Measurements from ENCODE around the gene MAGEA8. TPM values are rescaled to one million over a fixed set of nuclear protein-coding genes. Genes with fewer than 3 reads are reported as not detected.
"Not testable (repeated sequence)": the region's sequence is repeated elsewhere in the genome, so short reads cannot be mapped to it uniquely, and the experiment has no call there.

Gene MAGEA8
- total RNA-seq, 1 experiment from 2014 or later, result not detected

DNA sequence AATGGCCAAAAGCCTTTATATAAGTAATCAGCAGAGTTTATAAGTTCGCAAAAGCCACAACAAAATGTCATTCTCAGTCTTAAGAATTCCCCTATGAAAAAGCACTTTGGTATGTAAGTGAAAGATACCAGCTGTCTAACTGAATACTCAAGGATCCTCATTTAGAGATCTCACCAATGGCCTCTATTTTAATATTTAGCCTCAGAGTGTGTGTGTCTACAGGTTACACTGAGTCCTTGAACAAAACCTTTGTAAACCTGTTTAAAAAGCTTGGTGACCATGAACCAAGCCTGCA is 46.9 kb downstream of the MAGEA8 start:
- not testable (repeated sequence) for H3K36me3 Mint-ChIP-seq (ENCODE audit: insufficient read depth in 1 of 3, low read depth in 3 of 3); H3K27me3 ChIP-seq (ENCODE audit: insufficient read depth, low read length); H3K4me2 ChIP-seq (ENCODE audit: insufficient read depth, insufficient read length, low read length); H3T11ph ChIP-seq (ENCODE audit: low read length); H3K14ac ChIP-seq (ENCODE audit: insufficient read depth, low read length); H3K27ac ChIP-seq (ENCODE audit: insufficient read length, low read depth, low read length); H2BK5ac ChIP-seq (ENCODE audit: insufficient read length, low read length); H3K79me2 ChIP-seq (ENCODE audit: insufficient read depth, low read length); H2BK12ac ChIP-seq (ENCODE audit: insufficient read length, low read depth, low read length); H3K9me3 Mint-ChIP-seq; H3K56ac ChIP-seq (ENCODE audit: insufficient read length, low read depth, low read length); H3K23me2 ChIP-seq (ENCODE audit: insufficient read length, low read depth, low read length, poor library complexity, severe bottlenecking); H2AFZ ChIP-seq (ENCODE audit: low read length); H3K9ac ChIP-seq (ENCODE audit: extremely low read depth, insufficient read length, low read length); H2BK20ac ChIP-seq (ENCODE audit: low read depth, low read length, poor library complexity, severe bottlenecking); H3K4me3 Mint-ChIP-seq; H3K27ac Mint-ChIP-seq; H3K27me3 Mint-ChIP-seq (ENCODE audit: low read depth); H3K4me1 Mint-ChIP-seq; H3K18ac ChIP-seq (ENCODE audit: insufficient read length, low read depth, low read length); H3K4ac ChIP-seq (ENCODE audit: low read depth, low read length); H3K23ac ChIP-seq (ENCODE audit: insufficient read length, low read depth, low read length); H3K4me1 ChIP-seq (ENCODE audit: insufficient read depth, low read length); DNase-seq; H2BK15ac ChIP-seq (ENCODE audit: low read depth, low read length); H3K9me3 ChIP-seq (ENCODE audit: control insufficient read depth, low read depth, low read length); H4K91ac ChIP-seq (ENCODE audit: insufficient read length, low read depth, low read length); H2AK5ac ChIP-seq (ENCODE audit: insufficient read length, low read length); H2BK120ac ChIP-seq (ENCODE audit: low read depth, low read length, poor library complexity, severe bottlenecking); H4K8ac ChIP-seq (replicated peaks; ENCODE audit: insufficient read length, low read depth, low read length); H3K79me1 ChIP-seq (ENCODE audit: insufficient read depth, low read depth, low read length, poor library complexity, severe bottlenecking); H4K20me1 ChIP-seq (ENCODE audit: control insufficient read depth, insufficient read depth, insufficient read length); H4K5ac ChIP-seq (ENCODE audit: insufficient read length, low read depth, low read length)
- WGBS (ENCODE audit: extremely low coverage, insufficient read length, low lambda C conversion rate), result no CpG with 5 or more reads among the region's 1 CpG

DNA sequence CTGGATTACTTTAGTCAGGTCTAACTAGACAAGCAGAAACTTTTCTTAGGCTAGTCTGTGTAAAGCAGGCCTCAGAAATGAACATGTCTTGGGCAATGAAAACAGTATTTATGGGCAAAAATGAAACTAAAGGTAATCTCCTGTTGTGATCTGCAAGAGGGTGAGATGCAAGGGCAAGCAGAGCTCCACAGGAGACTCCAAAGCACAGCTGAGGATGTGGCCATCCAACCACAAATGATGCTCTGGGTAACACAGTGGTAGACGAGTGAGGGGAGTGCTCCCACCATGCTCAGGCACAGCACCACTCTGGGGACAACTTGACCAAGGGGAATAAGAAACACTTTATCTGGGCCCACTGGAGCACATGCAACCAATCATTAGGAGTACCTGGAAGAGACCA is 47.7 kb downstream of the MAGEA8 start:
- H3K9me3 Mint-ChIP-seq; H3K23ac ChIP-seq (ENCODE audit: insufficient read length, low read depth, low read length); H2BK12ac ChIP-seq (ENCODE audit: insufficient read length, low read depth, low read length); H4K91ac ChIP-seq (ENCODE audit: insufficient read length, low read depth, low read length); H3K36me3 Mint-ChIP-seq (ENCODE audit: insufficient read depth in 1 of 3, low read depth in 3 of 3); H4K20me1 ChIP-seq (ENCODE audit: control insufficient read depth, insufficient read depth, insufficient read length); H3K4ac ChIP-seq (ENCODE audit: low read depth, low read length); H4K5ac ChIP-seq (ENCODE audit: insufficient read length, low read depth, low read length); H2BK15ac ChIP-seq (ENCODE audit: low read depth, low read length); H3K27ac ChIP-seq (ENCODE audit: insufficient read length, low read depth, low read length); H2AK5ac ChIP-seq (ENCODE audit: insufficient read length, low read length); H3K27me3 Mint-ChIP-seq (ENCODE audit: low read depth); H3K27ac Mint-ChIP-seq; H3K4me1 Mint-ChIP-seq; H3K4me2 ChIP-seq (ENCODE audit: insufficient read depth, insufficient read length, low read length); H3K56ac ChIP-seq (ENCODE audit: insufficient read length, low read depth, low read length); H2AFZ ChIP-seq (ENCODE audit: low read length); H3K4me3 Mint-ChIP-seq; H2BK5ac ChIP-seq (ENCODE audit: insufficient read length, low read length); H3T11ph ChIP-seq (ENCODE audit: low read length); H3K79me1 ChIP-seq (ENCODE audit: insufficient read depth, low read depth, low read length, poor library complexity, severe bottlenecking); H2BK120ac ChIP-seq (ENCODE audit: low read depth, low read length, poor library complexity, severe bottlenecking); H3K9ac ChIP-seq (ENCODE audit: extremely low read depth, insufficient read length, low read length); H4K8ac ChIP-seq (replicated peaks; ENCODE audit: insufficient read length, low read depth, low read length); H3K14ac ChIP-seq (ENCODE audit: insufficient read depth, low read length); H2BK20ac ChIP-seq (ENCODE audit: low read depth, low read length, poor library complexity, severe bottlenecking); H3K23me2 ChIP-seq (ENCODE audit: insufficient read length, low read depth, low read length, poor library complexity, severe bottlenecking); H3K18ac ChIP-seq (ENCODE audit: insufficient read length, low read depth, low read length); H3K27me3 ChIP-seq (ENCODE audit: insufficient read depth, low read length); H3K79me2 ChIP-seq (ENCODE audit: insufficient read depth, low read length); H3K9me3 ChIP-seq (ENCODE audit: control insufficient read depth, low read depth, low read length); DNase-seq; H3K4me1 ChIP-seq (ENCODE audit: insufficient read depth, low read length): not testable (repeated sequence)
- WGBS (ENCODE audit: extremely low coverage, insufficient read length, low lambda C conversion rate), result no CpG with 5 or more reads among the region's 1 CpG

DNA sequence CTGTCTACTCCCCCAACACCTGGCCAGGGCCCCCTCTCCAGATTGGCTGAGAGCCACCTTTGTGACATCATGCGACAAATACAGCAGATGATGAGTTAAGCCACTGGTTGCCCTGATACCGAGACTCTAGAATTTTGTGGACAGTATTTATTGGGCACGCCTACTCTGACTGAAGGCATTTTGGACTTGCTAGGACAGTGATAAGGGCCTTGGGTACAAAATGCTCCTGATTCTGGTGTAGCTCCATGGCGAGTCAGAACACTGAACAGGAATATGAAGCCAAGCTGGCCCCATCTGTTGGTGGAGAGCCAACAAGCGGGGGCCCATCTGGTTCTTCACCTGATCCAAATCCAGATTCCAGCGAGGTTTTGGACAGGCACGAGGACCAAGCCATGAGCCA is 48.4 kb downstream of the MAGEA8 start, which contains the start of gene HSFX4:
HSFX4 (plus strand) TSS at position 174 of the 400 bp plus-strand sequence; CDS start at position 246, 72 bp downstream.
- H2BK120ac ChIP-seq (ENCODE audit: low read depth, low read length, poor library complexity, severe bottlenecking); H3K23ac ChIP-seq (ENCODE audit: insufficient read length, low read depth, low read length); H2BK12ac ChIP-seq (ENCODE audit: insufficient read length, low read depth, low read length); H3T11ph ChIP-seq (ENCODE audit: low read length); H3K36me3 Mint-ChIP-seq (ENCODE audit: insufficient read depth in 1 of 3, low read depth in 3 of 3); H3K14ac ChIP-seq (ENCODE audit: insufficient read depth, low read length); H2BK5ac ChIP-seq (ENCODE audit: insufficient read length, low read length); H2BK20ac ChIP-seq (ENCODE audit: low read depth, low read length, poor library complexity, severe bottlenecking); H3K79me2 ChIP-seq (ENCODE audit: insufficient read depth, low read length); H3K27me3 Mint-ChIP-seq (ENCODE audit: low read depth); H4K20me1 ChIP-seq (ENCODE audit: control insufficient read depth, insufficient read depth, insufficient read length); H2AK5ac ChIP-seq (ENCODE audit: insufficient read length, low read length); H3K9ac ChIP-seq (ENCODE audit: extremely low read depth, insufficient read length, low read length); H3K27ac Mint-ChIP-seq; H3K9me3 Mint-ChIP-seq; H3K27me3 ChIP-seq (ENCODE audit: insufficient read depth, low read length); H3K79me1 ChIP-seq (ENCODE audit: insufficient read depth, low read depth, low read length, poor library complexity, severe bottlenecking); H4K5ac ChIP-seq (ENCODE audit: insufficient read length, low read depth, low read length); H3K4me3 Mint-ChIP-seq; H2AFZ ChIP-seq (ENCODE audit: low read length); H3K9me3 ChIP-seq (ENCODE audit: control insufficient read depth, low read depth, low read length); H3K4me2 ChIP-seq (ENCODE audit: insufficient read depth, insufficient read length, low read length); H3K27ac ChIP-seq (ENCODE audit: insufficient read length, low read depth, low read length); H3K4me1 Mint-ChIP-seq; DNase-seq; H3K4me1 ChIP-seq (ENCODE audit: insufficient read depth, low read length); H3K18ac ChIP-seq (ENCODE audit: insufficient read length, low read depth, low read length); H4K91ac ChIP-seq (ENCODE audit: insufficient read length, low read depth, low read length); H3K23me2 ChIP-seq (ENCODE audit: insufficient read length, low read depth, low read length, poor library complexity, severe bottlenecking); H2BK15ac ChIP-seq (ENCODE audit: low read depth, low read length); H3K56ac ChIP-seq (ENCODE audit: insufficient read length, low read depth, low read length); H4K8ac ChIP-seq (replicated peaks; ENCODE audit: insufficient read length, low read depth, low read length); H3K4ac ChIP-seq (ENCODE audit: low read depth, low read length): not testable (repeated sequence)
- no CpG with 5 or more reads among the region's 7 CpGs for WGBS (ENCODE audit: extremely low coverage, insufficient read length, low lambda C conversion rate)
